Renal cortical epithelial cell (primary cell): ENCODE data around the gene C19orf47. TPM values are rescaled to one million over a fixed set of nuclear protein-coding genes. Genes with fewer than 3 reads are reported as not detected.
A peak's percentile ranks its signal among the peaks of the same experiment; 100 is the strongest.
"Not testable (repeated sequence)": the region's sequence is repeated elsewhere in the genome, so short reads cannot be mapped to it uniquely, and the experiment has no call there.

ENCODE experiments used
- DNase-seq: peaks from one replicate; pipeline ENCODE4 v3.0.0-alpha.2; 2011; ENCODE audit warnings: low read depth
- total RNA-seq: library from RNA; depleted of rRNA; stranded (reverse); fragments of >200 nt; gene quantifications from 2 replicates; pipeline ENCODE4 v1.2.3, GENCODE V29; 2014

C19orf47 gene
- total RNA-seq, 1 donor from 2014 or later, result 6.7 TPM

- peak; percentile 59 for DNase-seq
Measured at GRCh38 chr19:40348961-40349507, 837 bp upstream of the C19orf47 start.

GRCh38 chr19:40344422-40344821 is 3.8 kb downstream of the C19orf47 start:
- DNase-seq, result no peak

GRCh38 chr19:40342644-40343311 is 5.4 kb downstream of the C19orf47 start:
- DNase-seq, result no peak

- no peak for DNase-seq
Measured at GRCh38 chr19:40341601-40342482, 6.4 kb downstream of the C19orf47 start.

GRCh38 chr19:40339018-40339728 is 9.0 kb downstream of the C19orf47 start:
- DNase-seq, result no peak

- DNase-seq, result no peak
Measured at GRCh38 chr19:40337594-40337993, 10.6 kb downstream of the C19orf47 start.

GRCh38 chr19:40337107-40337506 is 11.1 kb downstream of the C19orf47 start:
- no peak for DNase-seq

- no peak for DNase-seq
Measured at GRCh38 chr19:40336601-40336900, 11.6 kb downstream of the C19orf47 start.

- DNase-seq, result no peak
Measured at GRCh38 chr19:40335855-40336600, 12.2 kb downstream of the C19orf47 start.

- no peak for DNase-seq
Measured at GRCh38 chr19:40335101-40335500, 13.1 kb downstream of the C19orf47 start.

- DNase-seq, result not testable (repeated sequence)
Measured at GRCh38 chr19:40333083-40333482, 15.1 kb downstream of the C19orf47 start.

- no peak for DNase-seq
Measured at GRCh38 chr19:40332669-40333068, 15.5 kb downstream of the C19orf47 start.

GRCh38 chr19:40331052-40331451 is 17.1 kb downstream of the C19orf47 start:
- DNase-seq, result no peak

GRCh38 chr19:40326201-40326600 is 22.0 kb downstream of the C19orf47 start:
- DNase-seq, result no peak

GRCh38 chr19:40323705-40324104 is 24.5 kb downstream of the C19orf47 start:
- no peak for DNase-seq

- DNase-seq, result no peak
Measured at GRCh38 chr19:40322951-40323615, 25.1 kb downstream of the C19orf47 start.

GRCh38 chr19:40322271-40322610 is 26.0 kb downstream of the C19orf47 start:
- no peak for DNase-seq

GRCh38 chr19:40321566-40322270 is 26.5 kb downstream of the C19orf47 start:
- no peak for DNase-seq

GRCh38 chr19:40321076-40321475 is 27.1 kb downstream of the C19orf47 start:
- no peak for DNase-seq

GRCh38 chr19:40320558-40320935 is 27.6 kb downstream of the C19orf47 start:
- DNase-seq, result no peak

- no peak for DNase-seq
Measured at GRCh38 chr19:40317338-40317737, 30.9 kb downstream of the C19orf47 start.
